SU-DHL-6 (cell line): ENCODE results near the gene CXCL6.

Experiments
- CTCF ChIP-seq: fragments of 200-600 bp; sonication (generic); IDR thresholded peaks from one replicate; pipeline ENCODE4 v1.5.1; 2017; ENCODE audit warnings: antibody characterized with exemption, mild to moderate bottlenecking, low read length, moderate library complexity; ENCODE audit not compliant: insufficient read depth, poor library complexity, severe bottlenecking
- EZH2phosphoT487 ChIP-seq: fragments of 200-600 bp; sonication (generic), shearing (Covaris generic); conservative IDR thresholded peaks from 2 replicates; pipeline ENCODE4 v1.6.1; 2018; ENCODE audit warnings: mild to moderate bottlenecking, antibody characterized with exemption, low read length, moderate library complexity, mixed read lengths

- TF ChIP-seq CTCF (no peak), EZH2phosphoT487 (no peak)
Observed at GRCh38 chr4:73875401-73875800, 38.9 kb downstream of the CXCL6 start.
